Measurements from ENCODE around the gene ITIH1. TPM values are rescaled to one million over a fixed set of nuclear protein-coding genes. Genes with fewer than 3 reads are reported as not detected.

ITIH1 gene
- total RNA-seq, 2 donors from 2014 or later = 4.4 TPM; not detected in 1

- no peak for DNase-seq
- intact Hi-C loops (cut with DNase I) = no loop called here
- Histone ChIP-seq H3K27ac (no peak overlapping the region), H3K4me1 (no peaks in the 10 kb centered on the region), H3K27me3 (no peaks in the 10 kb centered on the region), H3K4me3 (no peak overlapping the region), H3K9me3 (no peaks in the 10 kb centered on the region), H3K36me3 (replicated peaks in 1 of 2; ENCODE audit: insufficient read depth in 1 of 2, low read depth in 2 of 2) (no peaks in the 10 kb centered on the region)
- WGBS, 2 donors = 91% methylated on average over 5 of the region's 6 CpGs; no CpG with 5 or more reads in 1 of the 2 donors
- TF ChIP-seq POLR2A (IDR thresholded peaks at IDR 0.05) = no peak
- no peak for TF ChIP-seq CTCF (IDR thresholded peaks at IDR 0.05)
- ATAC-seq = no peak
Measured at GRCh38 chr3:52789746-52790040, 12.3 kb downstream of the ITIH1 start.

- 62 to 74% methylated on average over 5 to 7 of the region's 7 CpGs for WGBS, 2 donors
- Histone ChIP-seq H3K27me3 (no peaks in the 10 kb centered on the region), H3K9me3 (no peaks in the 10 kb centered on the region), H3K27ac (no peak overlapping the region), H3K36me3 (replicated peaks in 1 of 2; ENCODE audit: insufficient read depth in 1 of 2, low read depth in 2 of 2) (no peaks in the 10 kb centered on the region), H3K4me1 (peaks cover 4% of the 10 kb centered on the region), H3K4me3 (no peak overlapping the region)
- no peak for DNase-seq
- intact Hi-C loops (cut with DNase I) = no loop called here
- no peak for ATAC-seq
- TF ChIP-seq POLR2A (IDR thresholded peaks at IDR 0.05) (no peak), CTCF (IDR thresholded peaks at IDR 0.05) (no peak)
Measured at GRCh38 chr3:52790337-52790736, 12.9 kb downstream of the ITIH1 start.

GRCh38 chr3:52790741-52791140 is 13.3 kb downstream of the ITIH1 start:
- peaks cover 8% of the 10 kb centered on the region for H3K4me1 ChIP-seq
- 86 to 89% methylated on average over 13 of the region's 13 CpGs for WGBS, 2 donors
- intact Hi-C loops (cut with DNase I) = no loop called here
- no peaks in the 10 kb centered on the region for H3K27me3 ChIP-seq
- no peak overlapping the region for H3K4me3 ChIP-seq
- DNase-seq (no peak), ATAC-seq (no peak)
- no peaks in the 10 kb centered on the region for H3K36me3 ChIP-seq (replicated peaks in 1 of 2; ENCODE audit: insufficient read depth in 1 of 2, low read depth in 2 of 2)
- TF ChIP-seq CTCF (IDR thresholded peaks at IDR 0.05) = no peak
- no peak for TF ChIP-seq POLR2A (IDR thresholded peaks at IDR 0.05)
- no peak overlapping the region for H3K27ac ChIP-seq
- no peaks in the 10 kb centered on the region for H3K9me3 ChIP-seq

GRCh38 chr3:52791366-52791765 is 14.0 kb downstream of the ITIH1 start:
- H3K4me3 ChIP-seq = no peak overlapping the region
- DNase-seq (no peak), ATAC-seq (no peak)
- intact Hi-C loops (cut with DNase I) = no loop called here
- H3K27me3 ChIP-seq = no peaks in the 10 kb centered on the region
- H3K4me1 ChIP-seq = peaks cover 10% of the 10 kb centered on the region
- no peak overlapping the region for H3K27ac ChIP-seq
- no peaks in the 10 kb centered on the region for H3K36me3 ChIP-seq (replicated peaks in 1 of 2; ENCODE audit: insufficient read depth in 1 of 2, low read depth in 2 of 2)
- H3K9me3 ChIP-seq = no peaks in the 10 kb centered on the region
- WGBS, 2 donors = 75 to 83% methylated on average over 12 of the region's 12 CpGs
- TF ChIP-seq POLR2A (IDR thresholded peaks at IDR 0.05) = no peak
- no peak for TF ChIP-seq CTCF (IDR thresholded peaks at IDR 0.05)

GRCh38 chr3:52791928-52792327 is 14.5 kb downstream of the ITIH1 start:
- DNase-seq (no peak), ATAC-seq (no peak)
- Histone ChIP-seq H3K4me3 (no peak overlapping the region), H3K4me1 (peaks cover 10% of the 10 kb centered on the region), H3K9me3 (no peaks in the 10 kb centered on the region), H3K36me3 (replicated peaks in 1 of 2; ENCODE audit: insufficient read depth in 1 of 2, low read depth in 2 of 2) (no peaks in the 10 kb centered on the region), H3K27ac (no peak overlapping the region), H3K27me3 (no peaks in the 10 kb centered on the region)
- TF ChIP-seq CTCF (IDR thresholded peaks at IDR 0.05) (no peak), POLR2A (IDR thresholded peaks at IDR 0.05) (no peak)
- 68 to 78% methylated on average over 2 to 4 of the region's 4 CpGs for WGBS, 2 donors
- intact Hi-C loops (cut with DNase I) = no loop called here

Measured in body of pancreas (tissue), 4 donors.